Measurements from ENCODE around the gene BCL3. TPM values are rescaled to one million over a fixed set of nuclear protein-coding genes. Genes with fewer than 3 reads are reported as not detected.
A peak's percentile ranks its signal among the peaks of the same experiment; 100 is the strongest.

Gene BCL3
- total and polyA plus RNA-seq, 10 of the 15 experiments (the other 5 are each of a cell fraction or from before 2014, with no cell fraction given) = 0.55 to 22.7 (median 3.6) TPM

DNA sequence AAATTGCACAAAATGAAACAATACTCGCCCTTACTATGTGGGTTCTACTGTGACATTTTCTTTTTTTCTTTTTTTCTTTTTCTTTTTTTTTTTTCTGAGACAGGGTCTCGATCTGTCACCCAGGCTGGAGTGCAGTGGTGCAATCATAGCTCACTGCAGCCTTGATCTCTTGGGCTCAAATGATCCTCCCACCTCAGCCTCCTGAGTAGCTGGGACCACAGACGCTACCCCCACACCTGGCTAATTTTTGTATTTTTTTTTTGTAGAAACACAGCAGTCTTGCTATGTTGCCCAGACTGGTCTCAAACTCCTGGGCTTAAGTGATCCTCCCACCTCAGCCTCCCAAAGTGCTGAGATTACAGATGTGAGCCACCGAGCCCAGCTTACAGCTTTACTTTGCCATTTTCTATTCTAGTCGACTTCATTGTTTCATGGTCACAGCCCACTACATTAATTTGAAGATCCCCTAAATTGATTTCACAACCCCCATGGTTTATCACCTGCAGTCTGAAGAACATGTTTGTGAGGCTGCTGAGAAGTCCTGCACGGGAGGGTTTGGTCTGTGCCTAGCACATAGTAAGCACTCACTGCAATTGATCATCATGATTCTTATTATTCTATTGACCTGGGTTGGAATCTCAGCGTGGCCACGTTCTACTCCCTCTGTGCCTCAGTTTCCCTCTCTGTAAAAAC lies 3.8 kb downstream of the BCL3 start (continued):
- TF ChIP-seq, protein P1, sequence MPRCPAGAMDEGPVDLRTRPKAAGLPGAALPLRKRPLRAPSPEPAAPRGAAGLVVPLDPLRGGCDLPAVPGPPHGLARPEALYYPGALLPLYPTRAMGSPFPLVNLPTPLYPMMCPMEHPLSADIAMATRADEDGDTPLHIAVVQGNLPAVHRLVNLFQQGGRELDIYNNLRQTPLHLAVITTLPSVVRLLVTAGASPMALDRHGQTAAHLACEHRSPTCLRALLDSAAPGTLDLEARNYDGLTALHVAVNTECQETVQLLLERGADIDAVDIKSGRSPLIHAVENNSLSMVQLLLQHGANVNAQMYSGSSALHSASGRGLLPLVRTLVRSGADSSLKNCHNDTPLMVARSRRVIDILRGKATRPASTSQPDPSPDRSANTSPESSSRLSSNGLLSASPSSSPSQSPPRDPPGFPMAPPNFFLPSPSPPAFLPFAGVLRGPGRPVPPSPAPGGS (IDR thresholded peaks at IDR 0.05; ENCODE audit: borderline replicate concordance, insufficient read depth, low read depth, low read length, poor library complexity, severe bottlenecking) = no peak

DNA sequence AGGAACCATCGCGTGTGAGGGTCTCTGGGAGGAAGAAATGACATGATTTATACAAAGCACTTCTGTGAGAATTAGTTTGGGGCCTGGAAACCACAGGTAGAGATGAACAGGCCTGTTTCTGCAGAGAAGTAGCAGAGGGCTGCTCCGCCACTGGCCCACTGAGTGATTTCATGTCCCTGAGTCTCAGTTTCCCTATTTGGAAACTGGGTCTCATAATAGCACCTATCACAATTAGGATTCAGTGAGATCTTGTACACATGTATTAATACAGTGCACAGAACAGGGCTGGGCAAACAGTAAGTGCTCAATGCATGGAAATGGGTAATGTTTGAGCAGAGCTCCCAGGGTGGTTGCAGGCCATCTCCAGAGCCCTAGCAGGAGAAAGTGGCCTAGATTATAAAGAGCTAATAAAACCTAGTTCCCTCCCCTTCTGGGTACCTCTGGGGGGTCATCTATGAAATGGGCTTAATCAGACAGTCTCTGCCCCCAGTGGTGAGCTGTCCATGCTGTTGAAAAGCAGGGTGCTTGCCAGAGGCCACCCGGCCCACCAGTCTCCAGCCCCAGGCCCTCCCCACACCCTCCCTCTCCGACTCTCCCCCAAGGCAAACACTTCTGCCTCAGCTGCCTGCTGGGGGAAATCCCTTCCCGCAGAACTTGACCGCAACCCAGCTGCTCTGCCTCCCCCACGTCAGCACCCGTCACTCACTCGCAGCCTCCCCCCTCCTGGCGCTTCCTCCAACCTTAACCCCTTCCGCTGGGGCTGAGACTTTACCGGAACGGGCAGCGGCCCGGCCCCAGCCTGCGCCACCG lies 4.5 kb downstream of the BCL3 start:
- peak; percentile 94 for DNase-seq (ENCODE audit: low read depth, low spot score)
- Histone ChIP-seq H3K79me2 (ENCODE audit: control insufficient read depth, insufficient read depth, low read length) (peaks cover 52% of the 10 kb centered on the region), H3K4me3 (peak overlapping the region; percentile 98), H3K4me2 (ENCODE audit: control insufficient read depth, insufficient read depth) (peak overlapping the region; percentile 97), H3K9me3 (replicated peaks; ENCODE audit: control insufficient read depth, insufficient read depth, low read length) (no peaks in the 10 kb centered on the region), H3K27me3 (replicated peaks in 1 of 2; ENCODE audit: control insufficient read depth in 2 of 2, insufficient read depth in 2 of 2, low read length in 1 of 2) (no peaks in the 10 kb centered on the region), H3K4me1 (ENCODE audit: control insufficient read depth, insufficient read depth, low read length) (peaks cover 34% of the 10 kb centered on the region), H4K20me1 (ENCODE audit: control insufficient read depth, insufficient read depth) (no peaks in the 10 kb centered on the region), H2AFZ (ENCODE audit: control insufficient read depth, low read depth, low read length) (no peak overlapping the region), H3K27ac (ENCODE audit: control insufficient read depth, insufficient read depth) (peak overlapping the region; percentile 95), H3K9ac (ENCODE audit: control insufficient read depth, insufficient read depth, low read length) (peak overlapping the region; percentile 87), H3K36me3 (ENCODE audit: control insufficient read depth in 2 of 2, insufficient read depth in 2 of 2, low read length in 1 of 2) (peaks cover 0 to 7% of the 10 kb centered on the region in 2 experiments)
- intact Hi-C loops (cut with micrococcal nuclease; ENCODE audit: unreplicated experiment) (loop anchor here (1.0 to 2.0 kb wide), 4 partner anchors 16 to 62 kb away; no protein-coding TSS in a partner anchor), in situ Hi-C loops (cut with MboI) (no loop called here)
- RAD21 ChIA-PET (ENCODE audit: unreplicated experiment) = interaction anchor here (0.7 to 4.2 kb wide), 8 partner anchors 14 to 137 kb away, joined by 3 to 49 read pairs (median 20); no protein-coding TSS in a partner anchor
- 9% methylated on average over 18 of the region's 18 CpGs for WGBS (ENCODE audit: insufficient coverage, insufficient replicate concordance, low lambda C conversion rate, missing lambda C conversion rate)
- SMC1A ChIA-PET (ENCODE audit: uncharacterized antibody, unreplicated experiment) = interaction anchor here (1.0 to 7.7 kb wide), 11 partner anchors 10 to 448 kb away, joined by 3 to 115 read pairs (median 9); partner anchors contain the start of gene ZNF235
- TSS peak; percentile 66 for BruUV-seq (replicated peaks)
- peak; percentile 81 for ATAC-seq
- POLR2A ChIA-PET = interaction anchor here (0.5 to 3.8 kb wide), 11 partner anchors 10 to 720 kb away, joined by 4 to 32 read pairs (median 10); no protein-coding TSS in a partner anchor
- CTCF ChIA-PET = interaction anchor here (0.9 to 7.7 kb wide), 9 partner anchors 10 to 99 kb away, joined by 3 to 109 read pairs (median 4); no protein-coding TSS in a partner anchor
- peak; percentile 99 for FAIRE-seq
- no peak for TF ChIP-seq RAD51 (IDR thresholded peaks at IDR 0.05)
- TF ChIP-seq CREM (IDR thresholded peaks at IDR 0.05; ENCODE audit: low read depth) = peak; percentile 98
- peak; percentile 98 for TF ChIP-seq CREB1 (IDR thresholded peaks at IDR 0.05; ENCODE audit: low read depth)
- TF ChIP-seq, protein P2, sequence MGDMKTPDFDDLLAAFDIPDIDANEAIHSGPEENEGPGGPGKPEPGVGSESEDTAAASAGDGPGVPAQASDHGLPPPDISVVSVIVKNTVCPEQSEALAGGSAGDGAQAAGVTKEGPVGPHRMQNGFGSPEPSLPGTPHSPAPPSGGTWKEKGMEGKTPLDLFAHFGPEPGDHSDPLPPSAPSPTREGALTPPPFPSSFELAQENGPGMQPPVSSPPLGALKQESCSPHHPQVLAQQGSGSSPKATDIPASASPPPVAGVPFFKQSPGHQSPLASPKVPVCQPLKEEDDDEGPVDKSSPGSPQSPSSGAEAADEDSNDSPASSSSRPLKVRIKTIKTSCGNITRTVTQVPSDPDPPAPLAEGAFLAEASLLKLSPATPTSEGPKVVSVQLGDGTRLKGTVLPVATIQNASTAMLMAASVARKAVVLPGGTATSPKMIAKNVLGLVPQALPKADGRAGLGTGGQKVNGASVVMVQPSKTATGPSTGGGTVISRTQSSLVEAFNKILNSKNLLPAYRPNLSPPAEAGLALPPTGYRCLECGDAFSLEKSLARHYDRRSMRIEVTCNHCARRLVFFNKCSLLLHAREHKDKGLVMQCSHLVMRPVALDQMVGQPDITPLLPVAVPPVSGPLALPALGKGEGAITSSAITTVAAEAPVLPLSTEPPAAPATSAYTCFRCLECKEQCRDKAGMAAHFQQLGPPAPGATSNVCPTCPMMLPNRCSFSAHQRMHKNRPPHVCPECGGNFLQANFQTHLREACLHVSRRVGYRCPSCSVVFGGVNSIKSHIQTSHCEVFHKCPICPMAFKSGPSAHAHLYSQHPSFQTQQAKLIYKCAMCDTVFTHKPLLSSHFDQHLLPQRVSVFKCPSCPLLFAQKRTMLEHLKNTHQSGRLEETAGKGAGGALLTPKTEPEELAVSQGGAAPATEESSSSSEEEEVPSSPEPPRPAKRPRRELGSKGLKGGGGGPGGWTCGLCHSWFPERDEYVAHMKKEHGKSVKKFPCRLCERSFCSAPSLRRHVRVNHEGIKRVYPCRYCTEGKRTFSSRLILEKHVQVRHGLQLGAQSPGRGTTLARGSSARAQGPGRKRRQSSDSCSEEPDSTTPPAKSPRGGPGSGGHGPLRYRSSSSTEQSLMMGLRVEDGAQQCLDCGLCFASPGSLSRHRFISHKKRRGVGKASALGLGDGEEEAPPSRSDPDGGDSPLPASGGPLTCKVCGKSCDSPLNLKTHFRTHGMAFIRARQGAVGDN (IDR thresholded peaks at IDR 0.05) = peak; percentile 7; the same call in 1 of the 2 replicates
- TF ChIP-seq, protein P3, sequence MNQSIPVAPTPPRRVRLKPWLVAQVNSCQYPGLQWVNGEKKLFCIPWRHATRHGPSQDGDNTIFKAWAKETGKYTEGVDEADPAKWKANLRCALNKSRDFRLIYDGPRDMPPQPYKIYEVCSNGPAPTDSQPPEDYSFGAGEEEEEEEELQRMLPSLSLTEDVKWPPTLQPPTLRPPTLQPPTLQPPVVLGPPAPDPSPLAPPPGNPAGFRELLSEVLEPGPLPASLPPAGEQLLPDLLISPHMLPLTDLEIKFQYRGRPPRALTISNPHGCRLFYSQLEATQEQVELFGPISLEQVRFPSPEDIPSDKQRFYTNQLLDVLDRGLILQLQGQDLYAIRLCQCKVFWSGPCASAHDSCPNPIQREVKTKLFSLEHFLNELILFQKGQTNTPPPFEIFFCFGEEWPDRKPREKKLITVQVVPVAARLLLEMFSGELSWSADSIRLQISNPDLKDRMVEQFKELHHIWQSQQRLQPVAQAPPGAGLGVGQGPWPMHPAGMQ (IDR thresholded peaks at IDR 0.05; ENCODE audit: borderline replicate concordance) = peak; percentile 65; the same call in 1 of the 2 replicates
- TF ChIP-seq NR2F1 (conservative IDR thresholded peaks at IDR 0.05) = peak; percentile 92
- peak; percentile 52; the same call in 1 of the 2 replicates for TF ChIP-seq LARP7 (IDR thresholded peaks at IDR 0.05)
- peak in 1 of 2 experiments; percentile 91; a peak in 2 of 4 replicates for TF ChIP-seq ETV6 (conservative IDR thresholded peaks at IDR 0.05 in 1 of 2, IDR thresholded peaks at IDR 0.05 in 1 of 2; ENCODE audit: borderline replicate concordance in 1 of 2, low read depth in 1 of 2)
- no peak for TF ChIP-seq ZNF207 (IDR thresholded peaks at IDR 0.05; ENCODE audit: borderline replicate concordance)
